HG02870 (cell line): ENCODE data around the gene HPX.

ENCODE experiments used
- ATAC-seq: cut with Tn5 transposase; IDR thresholded peaks from one replicate; pipeline ENCODE4 v1.9.1; 2021; ENCODE audit warnings: mild to moderate bottlenecking, moderate library complexity; ENCODE audit not compliant: unreplicated experiment

The HPX gene

GRCh38 chr11:6418557-6419008, 22.2 kb downstream of the HPX start:
- ATAC-seq = peak; percentile 22

DNA sequence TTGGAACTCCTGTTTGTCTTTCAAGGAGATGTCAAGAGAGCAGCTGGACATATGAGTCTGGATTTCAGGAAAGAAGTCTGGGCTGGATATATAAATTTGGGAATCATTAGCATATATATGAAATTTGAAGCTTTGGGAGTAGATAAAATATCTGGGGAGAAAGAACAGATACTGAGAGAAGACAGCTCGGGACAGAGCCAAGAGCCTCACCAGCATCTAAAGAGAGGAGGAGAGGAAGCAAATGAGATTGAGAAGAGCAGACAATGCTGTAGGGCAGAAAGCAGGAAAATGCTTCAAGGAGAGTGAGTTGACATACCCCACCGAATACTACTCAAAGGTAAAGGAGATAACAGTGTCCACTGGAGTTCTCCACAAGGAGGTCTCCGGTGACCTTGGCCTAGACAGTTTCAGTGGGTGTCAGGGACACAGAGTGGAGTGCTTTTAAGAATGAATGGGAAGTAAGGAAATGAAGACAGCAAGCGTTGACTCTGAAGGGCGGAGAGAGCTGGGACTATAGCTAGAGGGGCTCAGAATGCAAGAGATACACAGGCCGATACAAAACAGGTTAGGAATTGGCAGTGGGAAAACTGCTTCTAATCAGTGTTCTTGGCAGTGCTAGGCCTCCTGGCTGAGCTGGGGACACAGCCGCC, 22.8 kb downstream of the HPX start:
- ATAC-seq = no peak

DNA sequence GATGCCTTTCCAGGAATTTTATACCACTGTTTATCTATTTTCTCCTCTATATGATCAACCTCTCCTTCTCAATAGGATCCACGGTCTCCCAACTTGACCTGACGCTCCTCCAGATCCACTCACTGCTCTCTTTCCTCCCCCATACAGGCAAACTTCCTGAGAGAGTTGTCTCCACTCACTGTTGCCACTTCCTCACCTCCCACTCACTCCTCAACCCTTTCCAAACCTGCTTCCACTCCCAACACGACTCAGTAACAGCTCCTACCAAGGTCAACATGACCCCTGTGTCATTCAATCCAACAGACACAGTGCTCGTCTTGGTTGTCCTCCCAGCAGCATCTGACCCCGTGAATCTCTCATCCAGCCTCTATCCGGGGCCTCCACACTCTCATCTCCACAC, 25.0 kb downstream of the HPX start:
- ATAC-seq = no peak

- ATAC-seq = peak; percentile 40
Observed at GRCh38 chr11:6414874-6415328, 25.9 kb downstream of the HPX start.

GRCh38 chr11:6413791-6414201, 27.0 kb downstream of the HPX start:
- ATAC-seq = no peak

GRCh38 chr11:6411594-6412031, 29.2 kb downstream of the HPX start:
- no peak for ATAC-seq

DNA sequence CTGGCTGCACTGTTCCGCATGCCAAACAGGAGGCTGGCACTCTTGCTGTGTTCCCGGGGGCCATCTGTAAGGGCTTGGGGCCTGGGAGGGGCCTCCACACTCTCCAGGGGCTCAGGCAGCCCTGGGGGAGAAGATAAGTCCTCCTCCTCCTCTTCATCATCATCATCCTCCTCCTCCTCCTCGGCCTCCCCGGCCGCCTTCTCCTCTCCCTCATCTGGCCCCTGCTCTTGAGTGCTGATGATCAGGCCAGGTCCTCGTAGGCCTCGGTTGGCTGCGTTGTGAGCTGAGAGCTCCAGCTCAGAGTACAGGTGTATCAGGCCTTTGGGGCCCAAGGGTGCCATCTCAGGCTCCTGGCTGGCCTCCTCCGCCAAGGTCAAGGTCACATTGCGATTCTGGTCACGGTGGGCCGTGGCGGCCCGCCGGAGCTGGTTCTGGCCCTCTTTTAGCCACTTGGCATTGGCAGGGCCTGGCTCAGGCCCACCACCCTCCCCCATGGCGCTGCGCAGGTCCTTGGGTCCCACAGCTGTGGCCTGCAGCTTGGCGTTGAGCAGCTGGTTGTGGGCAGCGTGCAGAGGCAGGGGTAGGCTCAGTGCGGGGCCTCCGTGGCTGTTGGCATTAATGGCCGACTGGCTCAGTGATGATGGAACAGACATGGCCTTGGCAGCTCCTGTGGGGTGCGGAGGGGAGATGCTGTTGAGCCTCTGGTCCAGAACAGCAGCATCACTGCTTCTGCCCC, 29.9 kb downstream of the HPX start:
- ATAC-seq = no peak

DNA sequence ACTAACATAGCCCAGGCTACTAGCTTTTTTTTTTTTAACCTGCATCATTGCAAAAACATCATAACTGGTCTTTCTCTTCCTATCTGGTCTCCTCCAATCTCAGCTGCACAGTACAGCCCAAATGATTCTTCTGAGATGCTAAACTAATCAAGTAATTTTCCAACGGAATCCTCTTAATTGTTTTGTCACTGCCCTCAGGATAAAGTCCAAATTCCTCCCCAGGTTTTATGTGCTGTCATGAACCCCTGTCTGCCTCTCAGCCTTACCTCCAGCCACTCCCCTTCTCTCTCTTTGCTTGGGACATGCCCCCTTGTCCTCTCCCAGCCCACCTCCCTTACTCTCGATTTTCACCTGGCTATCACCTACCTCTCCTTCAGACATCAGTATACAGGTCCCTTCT, 34.4 kb downstream of the HPX start:
- no peak for ATAC-seq

DNA sequence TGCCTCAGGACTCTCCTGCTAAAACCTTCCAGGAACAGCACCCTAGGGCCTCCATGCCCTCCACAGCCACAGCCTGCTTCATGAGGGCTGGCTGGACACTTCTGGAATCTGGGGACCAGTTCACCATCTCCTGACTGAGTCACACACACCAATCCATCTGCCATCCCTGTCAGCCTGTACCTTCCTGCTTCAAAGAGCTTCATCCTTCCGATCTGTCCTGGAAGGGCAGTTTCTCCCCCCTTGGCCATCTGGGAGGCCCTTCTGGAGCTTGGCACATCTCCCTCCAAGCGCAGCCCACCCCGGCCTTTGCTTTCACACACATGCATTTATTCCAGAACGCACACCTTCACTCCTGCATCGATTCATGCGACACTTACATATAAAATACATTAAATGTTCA, 34.9 kb downstream of the HPX start:
- no peak for ATAC-seq

DNA sequence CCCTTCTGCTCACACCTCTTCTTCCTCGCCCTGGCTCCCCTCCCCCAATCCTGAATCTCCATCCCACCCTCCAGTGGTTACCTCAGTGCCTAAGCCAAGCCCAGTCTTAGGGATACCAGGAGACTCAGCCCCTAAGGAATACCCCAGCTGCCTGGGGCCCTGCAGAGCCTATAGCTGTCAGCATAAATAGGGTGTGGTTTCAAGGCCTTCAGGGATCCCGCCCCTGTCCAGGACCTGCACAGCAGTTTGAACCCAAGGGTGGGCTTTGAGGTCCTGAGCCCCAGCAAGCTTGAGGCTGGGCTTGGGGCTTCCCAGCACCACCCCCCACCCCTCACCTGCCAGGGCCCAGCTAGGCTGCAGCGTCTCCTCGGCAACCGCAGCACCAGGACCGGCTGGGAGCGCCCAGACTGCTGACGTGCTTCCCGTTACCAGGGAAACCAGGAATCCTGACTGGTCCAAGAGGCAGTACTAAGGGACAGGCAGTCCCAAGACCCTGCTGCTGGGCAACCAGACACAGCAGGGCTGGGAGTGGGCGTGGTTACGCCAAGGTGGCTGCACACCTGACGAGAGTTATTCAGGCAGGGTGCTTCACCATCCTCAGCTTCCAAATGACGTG, 35.6 kb downstream of the HPX start:
- no peak for ATAC-seq

DNA sequence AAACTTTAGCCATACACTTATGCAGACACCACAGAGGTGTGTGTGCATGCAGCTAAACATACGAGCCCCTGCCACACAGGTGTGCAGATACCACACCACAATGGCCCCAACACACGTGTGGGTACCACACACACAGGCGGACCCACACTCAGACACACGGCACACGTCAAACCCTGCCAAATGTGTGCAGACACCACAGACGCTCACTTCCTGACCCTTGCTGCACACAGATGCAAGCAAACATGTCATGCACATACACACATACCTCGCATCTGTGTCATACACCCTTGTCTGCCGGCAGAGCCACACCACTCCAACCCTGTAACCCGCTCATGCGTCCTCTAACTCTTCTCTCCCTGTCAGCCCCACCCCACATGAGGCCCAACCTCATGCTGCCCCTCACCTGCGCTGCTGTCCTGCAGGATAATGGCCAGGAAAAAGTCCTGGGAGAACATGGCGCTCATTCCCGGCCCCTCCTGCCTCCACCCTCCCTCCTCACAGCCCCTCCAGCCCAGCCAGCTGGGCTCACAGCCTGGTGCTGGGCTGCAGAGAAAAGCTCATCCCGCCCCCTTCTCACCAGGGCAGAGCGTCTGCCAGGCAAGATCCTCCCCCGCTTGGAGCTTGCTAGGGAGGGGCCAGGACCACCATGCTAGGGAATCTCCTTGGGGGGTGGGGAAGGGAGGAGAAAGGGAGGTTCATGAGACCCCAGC, 36.3 kb downstream of the HPX start:
- no peak for ATAC-seq

- no peak for ATAC-seq
Observed at GRCh38 chr11:6403539-6403938, 37.2 kb downstream of the HPX start.

DNA sequence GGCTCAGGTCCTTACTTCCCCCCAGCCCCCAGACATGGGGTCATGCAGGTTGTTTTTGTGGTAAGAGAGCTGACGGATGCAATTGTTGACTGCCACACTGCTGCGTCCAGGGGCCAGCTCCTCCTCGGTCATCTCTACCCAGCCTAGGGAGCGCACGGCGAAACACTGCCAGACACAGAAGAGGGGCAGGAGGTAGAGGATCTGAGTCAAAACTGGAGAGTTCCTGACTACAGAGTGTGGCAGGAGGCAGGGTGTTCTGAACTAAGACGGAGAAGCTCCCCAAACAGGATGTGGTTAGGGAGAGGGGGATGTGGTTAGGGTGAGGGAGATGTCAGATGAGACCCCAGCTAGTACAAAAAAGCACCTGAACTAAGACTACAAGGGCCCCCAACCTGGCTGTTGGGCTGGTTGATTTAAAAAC, 38.2 kb downstream of the HPX start:
- peak; percentile 91 for ATAC-seq

DNA sequence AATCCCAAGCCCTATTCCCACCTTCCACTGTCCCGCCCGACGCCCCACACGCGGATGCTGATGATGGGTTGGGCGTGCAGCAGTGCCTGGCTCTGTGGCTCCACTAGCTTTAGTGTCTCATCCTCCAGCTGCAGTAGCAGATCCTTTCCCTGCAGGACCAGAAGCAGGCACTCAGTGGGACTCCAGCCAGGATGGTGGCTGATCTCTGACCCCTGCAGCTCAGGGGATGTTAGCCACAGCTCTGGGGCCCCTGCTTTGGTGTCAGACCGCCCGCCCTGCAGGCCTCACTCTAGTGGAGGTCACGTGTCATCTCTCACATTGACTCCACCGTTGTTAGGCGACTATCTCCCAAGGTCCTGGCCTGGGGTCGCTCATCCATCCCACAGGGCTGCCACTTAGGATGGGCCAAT, 38.7 kb downstream of the HPX start:
- peak; percentile 54 for ATAC-seq

- ATAC-seq = no peak
Observed at GRCh38 chr11:6401464-6401863, 39.3 kb downstream of the HPX start.

- ATAC-seq = no peak
Observed at GRCh38 chr11:6400431-6401345, 40.1 kb downstream of the HPX start.

DNA sequence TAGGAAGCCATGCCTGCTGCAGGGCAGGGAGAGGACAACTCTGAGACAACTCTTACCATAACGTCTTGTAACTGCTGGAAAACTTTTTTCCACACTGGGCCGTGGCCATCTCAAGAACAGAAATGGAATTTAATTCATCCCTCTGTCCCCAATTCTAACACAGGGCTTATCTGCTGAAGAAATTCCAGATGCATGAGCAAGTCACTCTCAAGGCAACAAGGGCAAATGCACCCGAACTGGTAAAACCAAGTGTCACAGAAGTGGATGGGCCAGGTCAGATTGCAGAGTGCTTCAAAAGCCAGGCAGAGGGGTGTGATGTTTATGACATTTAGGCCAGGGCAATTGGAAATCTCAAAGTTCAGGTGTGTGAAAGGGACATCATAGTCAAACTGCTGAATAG, 43.2 kb downstream of the HPX start:
- ATAC-seq = no peak

GRCh38 chr11:6397156-6397555, 43.6 kb downstream of the HPX start:
- no peak for ATAC-seq

DNA sequence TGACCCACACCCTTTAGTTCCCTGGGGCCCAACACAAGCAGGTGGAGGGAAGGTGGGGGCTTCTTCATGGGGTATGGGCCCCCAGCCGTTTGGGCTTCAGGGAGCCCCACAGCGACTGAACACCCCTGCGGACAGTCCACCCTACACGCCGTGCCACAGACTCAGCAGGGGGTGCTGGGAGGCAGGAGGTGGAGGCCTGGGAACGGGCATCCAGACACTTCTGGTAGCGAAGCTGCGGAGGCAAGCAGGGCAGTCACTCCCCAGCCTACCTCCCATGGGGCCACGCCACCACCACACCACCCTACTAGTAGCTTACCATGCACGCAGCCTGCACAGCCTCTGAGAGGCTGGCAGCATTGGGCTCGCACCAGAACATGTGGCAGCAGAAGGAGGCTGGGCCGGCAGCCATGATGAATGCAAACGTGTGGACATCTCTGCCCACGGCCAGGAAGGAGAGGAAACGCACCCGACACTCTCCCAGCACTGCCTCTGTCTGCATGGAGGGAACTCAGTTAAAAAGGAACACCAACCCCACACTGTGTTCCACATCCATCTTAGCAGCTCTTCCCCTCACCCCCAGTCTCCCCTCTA, 45.2 kb downstream of the HPX start:
- ATAC-seq = no peak
